Kidney capillary endothelial cell (primary cell): ENCODE results near the gene NGB.

Experiments used
- DNase-seq: peaks from one replicate; pipeline ENCODE4 v3.0.0-alpha.2; 2018; ENCODE audit warnings: low spot score

NGB gene

GRCh38 chr14:77230914-77231313, 40.1 kb downstream of the NGB start:
- no peak for DNase-seq

DNA sequence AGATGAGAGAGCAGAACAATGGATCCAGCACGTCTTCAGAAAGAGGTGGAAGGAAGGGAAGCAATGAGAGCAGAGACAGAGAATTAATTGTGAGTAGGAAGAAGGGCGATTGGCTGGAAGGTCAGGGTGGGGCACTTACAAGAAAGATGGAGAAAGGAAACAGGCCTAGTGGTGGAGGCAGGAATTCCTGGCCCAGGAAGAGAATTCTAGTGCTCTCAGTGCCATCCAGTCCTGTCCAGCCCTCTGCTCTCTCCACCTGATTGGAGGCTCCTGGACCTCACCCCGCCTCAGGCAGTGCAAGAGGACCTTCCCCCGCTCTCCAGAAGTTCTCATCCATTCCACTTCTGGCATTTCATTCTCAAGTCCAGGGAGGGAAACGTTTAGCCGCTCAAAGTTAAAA, 43.0 kb downstream of the NGB start:
- no peak for DNase-seq

GRCh38 chr14:77225892-77226557, 45.0 kb downstream of the NGB start:
- no peak for DNase-seq

GRCh38 chr14:77225254-77225653, 45.8 kb downstream of the NGB start:
- DNase-seq: no peak

GRCh38 chr14:77224212-77224611, 46.8 kb downstream of the NGB start:
- DNase-seq: no peak

DNA sequence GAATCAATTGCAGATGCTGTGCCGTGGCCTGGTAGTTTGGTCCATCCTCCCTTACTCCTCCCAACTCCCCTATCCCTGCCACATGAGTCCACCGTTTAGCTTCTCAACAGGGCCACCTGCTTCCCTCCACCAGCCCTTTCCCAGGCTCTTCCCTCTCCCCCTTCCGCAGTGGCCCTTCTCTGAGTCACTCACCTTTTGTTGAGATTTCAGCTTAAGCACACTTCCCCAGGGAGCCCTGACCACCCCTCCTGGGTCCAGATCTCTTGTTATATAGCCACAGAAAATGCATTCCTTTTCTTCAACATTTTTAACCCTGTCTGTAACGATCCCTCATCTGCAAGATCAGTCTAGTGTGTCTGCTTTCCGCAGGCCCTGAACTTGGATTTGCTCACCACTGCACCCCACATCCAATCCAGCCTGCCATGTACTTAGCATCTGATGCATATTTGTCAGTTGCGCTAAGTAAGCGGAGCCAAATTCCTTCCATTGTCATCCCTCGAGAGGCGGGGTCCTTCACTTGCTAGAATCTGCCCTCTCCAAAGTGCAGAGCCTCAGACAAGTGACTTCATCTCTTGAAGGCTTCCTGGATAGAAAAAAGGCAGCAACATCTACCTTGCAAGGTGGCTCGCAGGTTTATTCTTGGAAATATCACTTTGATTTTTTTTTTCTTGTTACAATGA, 48.3 kb downstream of the NGB start:
- no peak for DNase-seq

DNA sequence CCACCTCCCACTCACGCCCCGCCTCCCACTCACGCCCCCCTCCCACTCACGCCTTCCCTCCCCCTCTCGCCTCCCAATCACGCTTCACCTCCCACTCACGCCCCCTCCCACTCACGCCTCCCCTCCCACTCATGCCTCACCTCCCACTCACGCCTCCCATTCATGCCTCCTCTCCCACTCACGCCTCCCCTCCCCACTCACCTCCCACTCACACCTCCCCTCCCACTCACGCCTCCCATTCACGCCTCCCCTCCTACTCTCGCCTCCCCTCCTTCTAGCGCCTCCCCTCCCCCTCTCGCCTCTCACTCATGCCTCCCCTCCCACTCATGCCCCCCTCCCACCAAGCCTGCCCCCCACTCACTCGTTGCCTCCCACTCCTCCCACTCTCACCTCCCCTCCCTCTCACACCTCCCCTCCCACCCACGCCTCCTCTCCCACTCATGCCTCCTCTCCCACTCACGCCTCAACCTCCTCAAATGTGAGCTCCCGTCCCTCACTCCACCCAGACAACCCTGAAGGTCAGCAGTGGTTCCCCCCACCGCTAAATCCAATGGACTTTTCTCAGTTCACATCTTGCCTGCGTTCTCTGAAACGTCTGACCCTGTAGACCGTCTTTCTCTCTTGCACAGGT, 49.6 kb downstream of the NGB start:
- no peak for DNase-seq

GRCh38 chr14:77220246-77221017, 50.6 kb downstream of the NGB start:
- DNase-seq: no peak

GRCh38 chr14:77219591-77219990, 51.4 kb downstream of the NGB start:
- DNase-seq: no peak

DNA sequence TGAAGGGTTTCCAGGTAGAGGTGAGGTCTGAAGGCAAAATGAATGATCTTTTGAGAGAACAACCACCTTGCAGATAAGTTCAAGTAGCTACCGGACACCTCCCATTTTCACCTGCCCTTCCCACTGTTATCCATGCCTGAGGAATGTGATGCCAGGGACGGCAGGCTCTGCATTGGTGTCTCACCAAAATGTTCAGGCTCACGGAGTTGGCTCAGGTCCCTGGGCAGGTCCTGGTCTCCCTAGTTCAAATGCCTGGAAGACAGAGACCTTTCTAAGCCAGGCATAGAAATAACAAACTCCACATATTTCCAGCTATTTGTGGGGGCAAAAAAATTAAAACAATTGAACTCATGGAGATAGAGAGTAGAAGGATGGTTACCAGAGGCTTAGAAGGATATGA, 53.5 kb downstream of the NGB start:
- DNase-seq: no peak
